ENCODE results near the gene BEX4.

- no peak for TF ChIP-seq GATA3 (IDR thresholded peaks at IDR 0.05; ENCODE audit: low read depth, low read length)
- TF ChIP-seq GATA2 (IDR thresholded peaks at IDR 0.05; ENCODE audit: low read depth, low read length): no peak
Measured at GRCh38 chrX:103254171-103254824, 39.4 kb downstream of the BEX4 start.

Measured in SH-SY5Y (cell line).